Measurements from ENCODE around the gene PDXK.
"Not testable (repeated sequence)": the region's sequence is repeated elsewhere in the genome, so short reads cannot be mapped to it uniquely, and the experiment has no call there.

Gene PDXK

DNA sequence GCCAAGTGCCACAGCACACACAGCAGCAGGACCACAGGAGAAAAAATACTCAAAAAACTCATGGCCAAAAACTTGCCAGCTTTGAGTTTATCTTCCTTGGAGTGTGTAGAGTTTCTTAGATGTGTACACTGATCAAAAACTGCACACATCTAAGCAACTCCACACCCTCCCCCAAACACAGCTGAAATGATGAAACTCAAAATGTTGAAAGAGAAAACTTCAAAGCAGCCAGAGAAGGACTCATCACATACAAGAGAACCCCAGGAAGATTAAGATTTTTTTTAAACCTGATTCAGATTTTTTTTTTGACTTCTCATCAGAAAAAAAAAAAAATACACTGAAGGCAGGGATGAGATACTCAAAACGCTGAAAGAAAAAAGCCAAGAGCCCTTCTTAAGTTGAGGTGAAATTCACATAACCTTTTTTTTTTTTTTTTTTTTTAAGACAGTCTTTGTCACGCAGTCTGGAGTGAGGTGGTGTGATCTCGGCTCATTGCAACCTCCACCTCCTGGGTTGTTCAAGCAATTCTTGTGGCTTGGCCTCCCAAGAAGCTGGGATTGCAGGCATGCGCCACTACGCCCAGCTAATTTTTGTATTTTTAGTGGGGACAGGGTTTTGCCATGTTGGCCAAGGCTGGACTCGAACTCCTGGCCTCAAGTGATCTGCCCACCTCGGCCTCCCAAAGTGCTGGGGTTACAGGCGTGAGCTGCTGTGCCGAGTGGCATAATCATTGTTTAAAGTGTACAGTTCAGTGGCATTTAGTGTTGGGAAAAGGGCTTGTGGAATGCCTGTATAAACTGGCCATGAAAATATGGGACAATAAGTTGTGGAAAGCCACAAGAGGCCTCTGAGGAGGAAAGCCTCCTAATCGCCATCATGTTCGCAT lies 20.9 kb upstream of the PDXK start:
- no peak for DNase-seq

DNA sequence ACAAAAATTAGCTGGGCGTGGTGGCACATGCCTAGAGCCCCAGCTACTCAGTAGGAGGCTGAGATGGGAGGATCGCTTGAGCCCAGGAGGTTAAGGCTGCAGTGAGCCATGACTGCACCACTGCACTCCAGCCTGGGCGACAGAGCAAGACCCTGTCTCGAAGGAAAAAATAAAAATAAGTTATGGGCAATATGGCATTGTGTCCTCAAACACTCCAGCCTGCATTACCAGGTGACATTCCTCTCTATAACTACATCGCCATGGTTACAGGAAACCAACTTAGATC lies 19.5 kb upstream of the PDXK start:
- not testable (repeated sequence) for DNase-seq

DNA sequence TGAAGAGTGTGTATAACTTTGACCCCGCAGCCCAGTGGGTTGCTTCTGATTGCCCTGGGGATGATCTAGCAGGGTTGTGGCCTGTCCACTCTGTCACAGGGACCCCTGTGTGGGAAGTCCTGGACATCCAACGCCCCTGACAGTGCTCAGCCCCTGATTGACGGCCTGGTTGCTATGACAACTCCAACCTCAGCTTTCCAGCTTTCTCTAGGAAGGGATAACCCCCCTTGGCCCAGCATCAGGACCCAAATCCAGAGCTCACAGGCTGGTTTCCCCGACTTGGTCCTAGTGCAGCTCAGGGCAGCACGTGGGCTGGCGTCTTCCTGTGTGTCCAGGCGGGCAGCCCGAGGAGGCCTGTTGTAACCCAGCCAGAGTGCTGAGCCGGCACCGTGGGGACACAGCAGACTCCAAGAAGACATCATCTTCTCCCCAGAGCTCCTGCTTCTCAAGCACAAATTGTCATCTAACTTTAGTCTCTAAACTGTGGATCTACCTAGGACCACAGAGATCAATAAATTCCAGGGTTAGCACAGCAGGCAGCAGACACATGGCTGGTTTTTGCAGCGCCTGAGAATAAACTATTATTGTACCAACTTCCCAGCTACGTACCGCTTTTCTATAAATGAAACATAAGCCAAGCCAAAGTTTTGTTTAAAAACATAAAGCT lies 18.9 kb upstream of the PDXK start:
- no peak for DNase-seq

DNA sequence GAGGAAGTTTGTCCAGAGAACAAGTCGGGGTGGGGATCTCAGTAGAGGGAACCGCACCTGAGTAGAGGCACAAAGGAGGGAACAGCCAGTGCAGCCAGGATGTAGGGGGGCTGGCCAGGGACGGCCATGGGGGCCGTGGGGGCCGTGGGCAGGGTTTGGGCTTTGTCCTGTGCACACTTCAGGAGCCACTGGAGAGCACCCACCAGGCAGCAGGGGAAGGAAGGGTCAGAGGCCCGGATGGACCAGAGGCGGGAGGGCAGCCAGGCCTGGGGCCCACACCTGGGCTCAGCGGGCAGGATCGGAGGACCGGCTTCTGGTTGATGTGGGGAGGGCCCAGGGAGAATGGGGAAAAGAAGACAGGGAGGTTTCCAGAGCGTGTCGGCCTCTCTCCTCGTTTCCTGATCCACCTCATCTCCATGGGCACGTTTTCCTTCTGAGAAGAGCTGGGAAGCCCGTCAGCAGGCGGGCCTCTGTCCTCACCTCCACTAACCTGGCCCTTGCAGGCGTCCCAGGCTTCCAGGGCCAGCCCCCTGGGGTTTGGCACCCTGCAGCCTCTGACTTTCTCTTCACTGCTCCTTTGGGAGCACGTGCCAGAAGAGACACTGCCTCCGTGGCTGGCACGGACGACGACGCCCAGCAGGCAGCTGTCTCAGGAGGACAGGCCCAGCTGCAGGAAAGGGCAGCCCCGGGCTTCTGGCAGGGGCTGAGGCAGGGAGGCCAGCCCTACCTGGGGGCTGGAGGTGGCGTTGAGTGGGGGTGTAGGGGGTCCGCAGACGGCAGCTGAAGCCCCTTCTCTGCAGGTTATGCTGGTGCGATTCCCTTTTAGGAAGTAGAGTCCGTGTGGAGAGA lies 16.8 kb upstream of the PDXK start:
- DNase-seq: no peak

DNA sequence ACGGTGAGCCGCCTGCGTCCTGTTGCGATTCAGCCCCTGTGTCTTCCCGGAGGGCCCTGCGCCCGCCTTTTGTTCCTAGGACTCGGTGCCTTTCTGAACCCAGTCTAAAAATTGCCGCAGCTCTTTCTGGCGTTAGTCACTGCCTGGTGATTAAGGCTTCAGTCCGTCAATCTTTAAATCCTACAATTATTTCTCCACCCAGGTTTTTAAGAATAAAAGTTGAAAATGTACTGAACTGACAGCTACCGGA lies 16.2 kb upstream of the PDXK start:
- DNase-seq: no peak

DNA sequence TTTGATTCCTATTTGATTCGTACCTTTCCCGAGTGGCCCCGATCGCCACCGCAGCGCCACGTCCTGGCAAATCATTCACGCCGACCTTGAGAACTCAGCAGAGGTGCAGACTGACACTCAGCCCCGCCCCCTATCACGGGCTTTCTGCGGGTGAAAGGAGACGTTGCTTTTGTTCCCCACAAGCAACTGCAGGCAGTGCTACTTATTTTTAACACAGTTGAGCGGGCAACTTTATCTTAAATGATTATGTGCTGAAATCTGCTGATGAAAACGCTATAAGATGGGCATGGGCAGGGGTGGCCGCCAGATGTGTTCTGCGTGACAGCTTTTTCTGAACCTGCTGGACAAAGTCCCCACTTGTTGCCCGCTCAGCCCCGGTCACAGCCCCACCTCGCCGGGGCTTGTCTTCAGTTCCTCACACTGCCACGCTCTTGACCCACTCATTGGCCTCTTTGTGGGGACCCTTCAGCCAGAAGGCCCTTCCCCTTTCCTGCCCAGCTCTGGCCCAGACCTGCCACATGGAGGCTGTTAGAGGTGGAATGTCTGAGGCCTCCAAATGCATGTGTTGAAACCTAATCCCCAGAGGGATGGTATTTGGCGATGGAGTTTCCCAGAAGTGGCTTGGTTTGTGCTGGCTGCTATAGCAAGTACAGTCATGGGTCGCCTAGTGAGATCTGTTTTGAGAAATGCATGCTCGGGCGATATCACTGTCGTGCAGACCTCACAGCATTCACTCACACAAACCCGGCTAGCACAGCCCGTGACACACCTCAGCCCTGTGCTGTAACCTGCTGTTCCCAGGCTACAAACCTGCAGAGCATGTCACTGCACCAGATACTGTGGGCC lies 15.7 kb upstream of the PDXK start:
- DNase-seq: no peak

DNA sequence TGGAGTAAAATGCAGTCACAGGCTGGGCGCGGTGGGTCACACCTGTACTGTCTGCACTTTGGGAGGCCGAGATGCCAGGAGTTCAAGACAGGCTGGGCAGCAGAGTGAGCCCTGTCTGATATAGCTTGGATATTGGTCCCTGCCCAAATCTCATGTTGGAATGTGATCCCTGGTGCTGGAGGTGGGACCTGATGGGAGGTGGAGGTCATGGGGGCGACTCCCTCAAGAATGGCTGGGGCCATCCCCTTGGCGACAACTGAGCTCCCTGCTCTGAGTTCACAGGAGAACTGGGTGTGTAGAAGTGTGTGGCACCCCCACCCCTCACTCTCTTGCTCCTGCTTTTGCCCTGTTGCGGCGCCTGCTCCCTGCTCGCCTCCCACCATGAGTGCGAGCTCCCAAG lies 11.5 kb upstream of the PDXK start:
- DNase-seq: no peak

DNA sequence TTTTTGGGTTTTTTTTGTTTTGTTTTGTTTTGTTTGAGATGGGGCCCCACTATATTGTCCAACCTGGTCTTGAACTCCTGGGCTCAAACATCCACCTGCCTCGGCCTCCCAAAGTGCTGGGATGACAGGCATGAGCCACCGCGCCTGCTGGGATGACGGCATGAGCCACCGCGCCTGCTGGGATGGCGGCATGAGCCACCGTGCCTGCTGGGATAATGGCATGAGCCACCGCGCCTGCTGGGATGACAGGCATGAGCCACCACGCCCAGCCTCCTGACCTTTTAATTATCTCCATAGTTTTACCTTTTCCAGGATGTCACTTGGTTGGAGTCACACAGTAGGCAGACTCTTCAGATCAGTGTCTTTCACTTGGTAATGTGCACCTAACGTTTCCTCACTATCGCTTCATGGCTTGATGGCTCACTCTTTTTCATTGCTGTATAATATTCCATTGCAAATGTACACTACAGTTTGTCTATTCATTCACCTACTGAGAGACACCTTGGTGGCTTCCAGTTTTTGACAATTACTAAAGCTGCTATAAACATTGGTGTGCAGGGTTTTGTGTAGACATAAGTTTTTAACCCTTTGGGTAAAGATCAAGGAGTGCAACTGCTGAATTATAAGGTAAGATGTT lies 10.1 kb upstream of the PDXK start:
- no peak for DNase-seq

DNA sequence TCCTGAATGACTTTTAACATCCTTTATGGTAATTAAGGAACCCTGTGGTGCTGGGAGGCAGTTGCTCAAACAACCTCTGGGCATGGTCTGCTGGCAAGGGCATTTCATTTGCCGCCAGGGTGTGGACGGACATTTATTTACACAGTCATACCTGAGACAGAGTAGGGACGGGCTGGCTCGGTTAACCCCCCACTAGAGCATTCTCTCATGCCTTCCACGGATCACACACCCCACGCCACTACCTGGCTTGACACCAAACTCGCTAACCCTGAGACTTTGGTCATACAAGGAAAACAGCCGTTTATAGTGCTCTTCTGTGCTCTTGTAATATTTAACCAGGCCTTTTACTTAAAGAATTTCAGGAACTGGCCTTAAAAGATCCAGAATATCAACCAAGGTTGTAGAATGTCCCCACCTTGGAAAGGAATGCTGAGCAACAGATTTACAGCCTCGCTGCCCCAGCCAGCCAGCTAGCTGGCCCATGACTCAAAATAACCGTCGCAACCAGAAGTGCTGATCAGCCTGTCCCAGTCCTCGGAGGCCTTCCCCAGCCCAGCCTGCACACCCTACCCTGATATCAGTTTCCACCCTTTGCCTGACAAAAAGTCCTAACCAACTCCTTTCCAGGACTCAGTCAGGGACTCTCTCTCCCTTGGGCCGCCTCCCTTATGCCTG lies 6.5 kb upstream of the PDXK start:
- no peak for DNase-seq

DNA sequence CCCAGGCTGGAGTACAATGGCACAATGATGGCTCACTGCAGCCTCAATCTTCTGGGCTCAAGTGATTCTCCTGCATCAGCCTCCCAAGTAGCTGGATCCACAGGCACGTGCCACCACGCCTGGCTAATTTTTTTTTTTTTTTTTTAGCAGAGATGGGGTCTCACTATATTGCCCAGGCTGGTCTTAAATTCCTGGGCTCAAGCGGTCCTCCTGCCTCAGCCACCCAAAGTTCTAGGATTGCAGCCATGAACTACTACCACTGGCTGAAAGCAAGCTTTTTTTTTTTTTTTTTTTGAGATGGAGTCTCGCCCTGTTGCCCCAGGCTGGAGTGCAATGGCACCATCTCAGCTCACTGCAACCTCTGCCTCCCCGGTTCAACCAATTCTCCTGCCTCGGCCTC lies 5.8 kb upstream of the PDXK start:
- DNase-seq: not testable (repeated sequence)

DNA sequence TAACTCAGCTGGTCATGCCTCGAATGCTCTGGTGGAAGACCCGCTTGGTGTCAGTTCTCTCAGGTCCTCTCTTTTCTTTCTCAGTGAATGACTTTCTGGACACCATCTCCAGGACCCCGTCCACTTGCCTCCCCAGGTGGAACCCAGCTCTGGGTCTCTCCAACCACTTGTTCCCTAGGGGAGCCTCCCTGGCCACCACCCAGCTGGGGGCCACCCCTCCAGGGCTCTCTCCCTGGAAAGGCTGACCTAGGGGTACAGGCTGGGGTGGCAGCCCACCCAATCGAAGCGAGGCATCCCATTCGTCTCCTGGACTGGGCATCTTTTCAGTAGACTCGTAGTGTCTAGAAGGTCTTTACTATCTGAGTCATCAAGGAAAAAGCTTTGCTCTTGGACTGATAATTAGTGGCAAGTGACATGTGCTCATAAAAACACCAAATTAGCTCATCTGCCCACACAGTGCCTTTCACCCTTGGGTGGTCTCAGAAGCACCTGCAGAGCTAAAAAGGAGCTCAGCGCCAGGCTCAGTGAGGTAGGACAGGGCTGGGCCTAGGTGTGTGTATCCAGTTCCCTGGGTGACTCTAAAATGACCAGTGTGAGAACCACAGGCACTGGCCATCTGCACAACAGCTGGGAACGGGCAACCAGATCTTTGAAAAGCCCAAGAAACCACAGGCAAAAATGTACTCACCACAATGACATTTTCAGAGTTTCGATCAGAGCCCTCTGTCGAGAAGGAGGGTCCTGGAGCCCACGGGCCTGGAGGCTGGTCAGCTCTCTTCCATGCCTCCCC lies 2.4 kb upstream of the PDXK start:
- no peak for DNase-seq

DNA sequence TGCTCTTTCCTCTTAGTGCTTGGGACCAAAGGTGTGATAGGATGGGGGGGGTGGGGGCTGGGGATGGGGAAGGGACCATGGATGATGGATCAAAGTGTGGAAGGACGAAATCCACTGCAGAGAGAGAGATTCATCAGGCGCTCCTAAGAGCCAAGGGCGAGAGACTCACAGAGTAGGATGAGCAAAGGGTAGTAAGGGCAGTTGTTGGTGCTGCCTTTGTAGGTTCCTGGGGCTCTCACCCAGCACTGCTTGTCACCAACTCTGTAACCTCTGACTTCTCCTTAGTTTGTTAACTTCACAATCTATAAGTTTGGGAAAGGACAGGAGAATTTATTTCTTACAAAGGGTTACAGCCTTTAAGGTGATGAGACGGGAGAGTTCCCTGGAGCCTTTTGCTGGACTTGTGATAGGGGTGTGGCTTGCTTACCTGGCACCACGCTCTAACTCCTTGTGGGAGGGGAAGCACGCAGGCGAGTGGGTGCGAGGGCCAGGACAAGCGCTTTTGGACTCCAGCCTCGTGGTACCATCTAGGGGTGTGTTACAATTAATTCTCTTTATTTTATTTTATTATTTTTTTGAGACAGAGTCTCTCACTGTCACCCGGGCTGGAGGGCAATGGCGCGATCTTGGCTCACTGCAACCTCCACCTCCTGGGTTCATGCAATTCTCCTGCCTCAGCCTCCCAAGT lies 1.6 kb upstream of the PDXK start:
- no peak for DNase-seq

DNA sequence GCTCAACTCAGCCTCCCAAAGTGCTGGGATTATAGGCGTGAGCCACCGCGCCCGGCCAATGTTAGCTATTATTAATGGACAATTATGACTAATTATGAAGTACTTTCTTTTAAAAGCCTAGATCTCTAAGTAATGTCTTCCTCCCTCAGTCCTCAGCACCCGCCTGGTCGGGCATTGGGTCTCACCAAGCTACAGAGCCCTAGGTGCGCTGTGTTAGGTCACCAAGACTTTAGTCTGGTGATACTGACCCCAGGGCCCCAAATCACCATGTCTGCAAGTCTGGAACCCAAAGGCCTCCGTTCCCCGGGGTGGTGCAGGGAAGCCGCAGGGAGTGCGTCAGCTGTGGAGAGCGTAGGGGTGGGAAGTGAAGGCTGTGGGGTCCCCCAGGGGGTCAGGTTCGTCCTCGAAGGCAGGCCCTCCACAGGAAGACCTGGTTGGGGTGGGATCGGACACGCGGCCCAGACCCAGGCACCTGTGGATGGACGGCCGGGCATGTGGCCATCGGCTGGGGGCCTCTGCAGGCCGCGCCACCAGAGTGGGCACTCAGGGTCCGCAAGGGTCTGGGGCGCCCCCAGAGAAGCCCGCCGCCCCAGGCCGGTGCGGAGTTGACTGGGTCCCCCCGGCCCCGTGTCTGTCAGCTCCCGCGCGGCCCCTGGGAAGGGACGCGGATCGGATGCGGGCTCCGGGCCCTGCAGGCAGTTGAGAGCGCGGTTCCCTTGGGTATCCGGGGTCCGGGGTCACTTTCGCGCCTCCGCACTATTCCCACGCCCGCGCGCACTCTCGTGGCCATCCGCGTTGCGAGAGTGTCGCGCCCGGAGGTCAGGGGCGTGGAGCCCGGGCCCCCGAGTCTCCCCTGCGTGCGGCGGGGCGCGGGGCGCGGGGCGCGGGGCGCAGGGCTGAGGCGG lies 710 bp upstream of the PDXK start:
- no peak for DNase-seq

DNA sequence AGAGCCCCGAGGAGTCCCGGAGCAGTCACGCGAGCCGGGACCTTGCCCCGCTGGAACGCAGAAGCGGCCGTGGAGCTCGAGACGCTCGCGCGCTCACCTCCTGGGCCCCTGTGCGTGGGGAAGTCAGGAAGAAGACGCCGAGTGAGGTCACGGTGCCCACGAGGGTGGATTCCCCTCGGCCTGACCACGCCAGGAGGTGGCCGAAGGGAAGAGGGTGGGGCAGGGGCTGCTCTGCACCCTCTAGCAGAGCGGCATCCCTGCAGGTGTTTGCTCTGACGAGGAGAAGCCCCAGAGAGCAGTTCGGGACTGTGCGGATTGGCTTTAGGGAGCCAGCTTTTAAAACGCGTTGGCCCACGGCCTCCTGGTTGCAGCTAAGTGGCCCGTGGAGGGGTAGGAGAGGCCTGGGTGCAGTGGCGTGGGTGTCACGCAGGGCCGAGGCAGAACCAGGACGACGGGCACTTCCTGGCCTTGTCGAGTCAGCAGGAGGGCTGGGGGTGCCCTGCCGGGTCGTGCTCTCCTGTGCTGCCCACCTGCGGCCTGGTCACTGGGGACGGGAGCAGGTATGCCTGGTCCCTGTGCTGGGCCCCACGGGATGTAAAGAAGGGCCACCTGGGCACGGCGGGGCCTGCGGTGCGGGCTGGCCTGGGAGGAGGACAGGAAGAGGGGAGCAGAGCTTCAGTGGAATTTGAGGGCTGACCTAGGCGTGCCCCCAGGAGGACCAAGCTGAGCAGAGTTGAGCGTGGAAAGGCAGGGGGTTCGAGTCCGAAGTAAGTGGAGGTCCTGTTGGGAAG lies 1.0 kb downstream of the PDXK start:
- no peak for DNase-seq

DNA sequence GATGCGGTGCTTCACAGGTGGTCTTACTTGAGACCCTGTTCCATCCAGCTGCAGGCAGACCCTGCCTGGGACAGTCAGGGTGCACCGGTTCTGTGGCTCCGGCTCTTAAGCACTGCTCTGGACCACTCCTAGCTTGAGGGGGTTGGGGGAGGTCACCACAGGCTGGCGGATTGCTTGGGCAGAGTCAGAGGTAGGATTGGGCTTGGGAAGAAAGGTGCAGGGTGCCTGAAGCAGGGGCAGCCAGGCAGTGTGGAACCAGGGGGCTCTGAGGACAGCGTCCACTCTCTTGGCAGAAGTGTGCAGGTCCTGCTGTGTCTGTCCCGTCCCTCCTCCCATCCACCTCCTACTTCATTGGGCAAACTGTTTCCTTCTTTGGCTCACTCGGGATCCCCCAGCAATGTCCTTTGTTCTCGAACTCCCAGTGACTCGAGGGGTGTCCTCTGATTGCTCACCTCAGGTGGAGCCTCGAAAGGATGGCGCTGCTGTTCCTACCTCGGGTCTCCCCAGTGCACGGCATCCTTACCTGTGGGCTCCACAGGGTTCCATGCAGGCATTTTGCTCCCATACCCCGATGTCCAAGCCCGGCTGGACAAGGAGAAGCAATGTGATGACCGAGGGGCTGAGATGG lies 1.7 kb downstream of the PDXK start:
- DNase-seq: no peak

DNA sequence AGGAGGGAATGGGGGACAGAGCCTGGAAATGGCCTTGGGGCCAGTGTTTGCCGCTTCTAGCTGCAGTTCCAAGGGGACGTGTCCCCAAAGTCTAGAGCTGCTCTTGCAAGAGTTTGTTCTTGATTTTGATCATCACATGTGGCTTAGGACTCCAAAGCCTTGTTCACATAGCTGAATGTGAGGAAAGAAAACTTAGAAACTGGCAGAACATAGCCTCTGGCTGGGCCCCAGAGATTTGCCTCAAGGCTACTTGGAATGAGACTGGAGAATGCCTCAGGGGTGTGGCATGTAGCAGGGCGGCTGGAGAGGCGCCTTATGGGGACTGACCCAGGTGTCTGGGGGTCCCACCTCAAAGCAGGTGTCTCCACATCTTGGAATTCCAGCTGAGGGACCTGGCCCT lies 2.3 kb downstream of the PDXK start:
- no peak for DNase-seq

DNA sequence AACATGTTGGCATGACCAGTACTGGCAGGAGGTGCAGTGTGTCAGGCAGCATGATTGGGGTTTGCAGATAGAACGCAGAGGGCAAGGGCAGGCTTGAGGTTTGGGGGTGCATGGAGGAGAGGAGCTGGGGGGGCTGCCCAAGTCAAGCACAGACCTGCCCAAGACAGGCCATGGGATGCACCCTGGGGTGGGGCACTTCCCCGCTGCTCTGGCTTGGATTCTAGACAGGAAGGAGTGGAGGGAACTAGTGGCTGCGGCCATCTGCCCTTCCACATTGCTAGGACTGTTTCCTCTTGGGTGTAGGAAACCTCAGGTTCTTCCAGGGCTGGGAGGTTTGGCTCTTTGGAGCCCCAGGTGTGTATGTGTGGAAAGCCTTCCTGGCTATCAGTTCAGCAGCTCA lies 3.0 kb downstream of the PDXK start:
- no peak for DNase-seq

DNA sequence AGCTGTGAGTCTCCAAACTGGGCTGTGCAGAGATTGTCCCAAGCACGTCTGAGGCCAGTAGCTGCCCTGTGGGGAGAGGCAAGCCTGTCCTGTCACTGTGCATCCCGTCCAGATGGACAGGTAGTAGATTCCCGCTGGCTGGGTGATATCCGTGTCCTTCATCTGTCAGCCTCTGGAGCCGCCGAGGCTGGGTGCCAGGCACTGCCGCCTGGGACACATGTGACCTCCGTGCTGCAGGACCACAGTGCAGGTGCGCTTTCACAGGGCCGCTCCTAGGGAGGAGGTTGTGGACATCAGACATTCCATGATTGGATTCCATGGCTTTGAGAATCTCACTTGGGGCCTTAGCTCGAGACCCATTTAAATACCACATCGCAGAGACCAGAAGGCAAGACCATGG lies 4.7 kb downstream of the PDXK start:
- DNase-seq: no peak
